Mammary epithelial cell (primary cell): ENCODE data around the gene TRIM31.

Experiments used
- EZH2 ChIP-seq: IDR thresholded peaks from 2 replicates; pipeline ENCODE4 v1.6.1; 2012; ENCODE audit warnings: low read length, inconsistent platforms, borderline replicate concordance
- TF ChIP-seq, protein P1 (sequence below), 2 donors: IDR thresholded peaks in 1 of 2; conservative IDR thresholded peaks in 1 of 2; 2 replicates each; pipeline ENCODE4 v1.5.1; 2011 to 2012; ENCODE audit warnings: inconsistent platforms in 2 of 2, low read length in 2 of 2, mild to moderate bottlenecking in 2 of 2, control low read depth in 1 of 2, low read depth in 1 of 2; ENCODE audit not compliant: insufficient read depth in 1 of 2; ENCODE audit errors: extremely low read depth in 1 of 2

DNA sequence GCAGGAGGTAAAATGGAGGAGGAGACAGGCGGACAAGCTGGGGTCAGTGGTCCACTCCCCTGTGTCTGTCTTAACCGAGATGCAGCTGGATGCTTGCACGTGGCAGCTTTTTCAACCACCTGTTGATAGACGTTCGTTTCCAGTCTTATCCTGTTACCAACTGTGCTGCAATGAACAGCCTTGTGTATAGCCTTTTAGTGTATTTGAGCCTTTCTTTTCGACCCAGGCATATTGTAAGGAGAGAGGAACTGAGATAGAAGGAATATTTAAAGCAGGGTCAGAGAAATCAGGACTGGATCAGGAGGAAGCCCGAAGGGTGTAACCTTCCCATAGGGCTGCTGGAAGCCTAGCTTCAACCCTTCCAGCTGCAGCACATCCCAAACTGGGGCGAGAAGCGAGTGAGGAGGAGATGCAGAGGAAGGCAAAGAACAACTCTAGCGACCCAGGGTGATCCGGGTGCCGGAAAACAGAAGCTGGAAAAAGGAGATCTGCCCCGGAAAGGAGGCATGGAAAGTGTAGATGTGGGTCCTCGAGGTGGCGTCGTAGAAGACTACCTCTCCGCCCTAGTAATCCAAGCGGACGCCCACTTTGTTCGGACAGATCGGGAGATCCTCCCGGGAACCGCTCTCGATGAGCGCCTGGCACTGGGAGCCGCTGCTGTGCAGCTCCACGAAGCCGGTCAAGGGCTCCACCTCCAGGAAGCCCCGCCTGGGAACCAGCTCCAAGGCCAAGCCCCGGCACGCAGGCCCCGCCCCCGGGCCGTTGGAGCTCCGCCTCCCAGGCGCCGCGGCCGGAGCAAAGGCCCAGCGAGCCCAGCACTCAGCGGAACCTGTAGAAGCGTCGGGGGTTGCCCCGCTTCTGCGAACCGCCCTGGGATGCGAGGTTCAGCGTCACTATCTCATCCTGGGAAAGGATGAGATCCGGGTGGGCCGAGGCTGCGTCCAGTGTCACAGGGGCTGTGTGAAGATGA lies 11.2 kb downstream of the TRIM31 start:
- TF ChIP-seq, protein P1, sequence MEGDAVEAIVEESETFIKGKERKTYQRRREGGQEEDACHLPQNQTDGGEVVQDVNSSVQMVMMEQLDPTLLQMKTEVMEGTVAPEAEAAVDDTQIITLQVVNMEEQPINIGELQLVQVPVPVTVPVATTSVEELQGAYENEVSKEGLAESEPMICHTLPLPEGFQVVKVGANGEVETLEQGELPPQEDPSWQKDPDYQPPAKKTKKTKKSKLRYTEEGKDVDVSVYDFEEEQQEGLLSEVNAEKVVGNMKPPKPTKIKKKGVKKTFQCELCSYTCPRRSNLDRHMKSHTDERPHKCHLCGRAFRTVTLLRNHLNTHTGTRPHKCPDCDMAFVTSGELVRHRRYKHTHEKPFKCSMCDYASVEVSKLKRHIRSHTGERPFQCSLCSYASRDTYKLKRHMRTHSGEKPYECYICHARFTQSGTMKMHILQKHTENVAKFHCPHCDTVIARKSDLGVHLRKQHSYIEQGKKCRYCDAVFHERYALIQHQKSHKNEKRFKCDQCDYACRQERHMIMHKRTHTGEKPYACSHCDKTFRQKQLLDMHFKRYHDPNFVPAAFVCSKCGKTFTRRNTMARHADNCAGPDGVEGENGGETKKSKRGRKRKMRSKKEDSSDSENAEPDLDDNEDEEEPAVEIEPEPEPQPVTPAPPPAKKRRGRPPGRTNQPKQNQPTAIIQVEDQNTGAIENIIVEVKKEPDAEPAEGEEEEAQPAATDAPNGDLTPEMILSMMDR (conservative IDR thresholded peaks at IDR 0.05 in 1 of 2, IDR thresholded peaks at IDR 0.05 in 1 of 2; ENCODE audit: extremely low read depth in 1 of 2, insufficient read depth in 1 of 2, low read depth in 1 of 2, low read length in 2 of 2): peak in 1 of 2 donors; percentile 41
- no peak for TF ChIP-seq EZH2
